Activated T-cell treated with anti-CD3 and anti-CD28 coated beads, Interleukin-2, amount 50 U/mL, for 72 hours (primary cell): Measurements from ENCODE around the gene ZNRF1. TPM values are rescaled to one million over a fixed set of nuclear protein-coding genes. Genes with fewer than 3 reads are reported as not detected.
"Not testable (repeated sequence)": the region's sequence is repeated elsewhere in the genome, so short reads cannot be mapped to it uniquely, and the experiment has no call there.

Source experiments
- ATAC-seq, 2 donors: fragments of 150-1000 bp; cut with Tn5 transposase; replicated peaks in 1 of 2; 2 replicates each; pipeline ENCODE4 v1.10.0; 2021; ENCODE audit warnings: moderate library complexity in 2 of 2, mild to moderate bottlenecking in 1 of 2
- DNase-seq, 2 donors: peaks; one replicate each; pipeline ENCODE4 v3.0.0; 2021 to 2022; ENCODE audit warnings: mixed read lengths in 1 of 2
- H3K27ac Mint-ChIP-seq: one replicate; pipeline ENCODE4 v1.8.0; 2022; ENCODE audit warnings: mild to moderate bottlenecking, moderate library complexity, mixed read lengths
- H3K27me3 Mint-ChIP-seq: one replicate; pipeline ENCODE4 v1.8.0; 2022; ENCODE audit warnings: low read depth, mixed read lengths
- H3K36me3 Mint-ChIP-seq, 2 donors: one replicate each; pipeline ENCODE4 v1.8.0; 2022; ENCODE audit warnings: mixed read lengths in 2 of 2, mild to moderate bottlenecking in 1 of 2; ENCODE audit not compliant: insufficient read depth in 2 of 2
- H3K4me1 Mint-ChIP-seq: one replicate; pipeline ENCODE4 v1.8.0; 2022; ENCODE audit warnings: low read depth, mixed read lengths
- H3K4me3 Mint-ChIP-seq, 2 donors: one replicate each; pipeline ENCODE4 v1.8.0; 2022; ENCODE audit warnings: mild to moderate bottlenecking in 2 of 2, mixed read lengths in 2 of 2, moderate library complexity in 2 of 2
- H3K9me3 Mint-ChIP-seq, 2 donors: one replicate each; pipeline ENCODE4 v1.8.0; 2022; ENCODE audit warnings: mixed read lengths in 2 of 2
- total RNA-seq, 2 donors: library from RNA; stranded (reverse); gene quantifications; one replicate each; pipeline ENCODE4 v1.2.3, GENCODE V29; 2022

The ZNRF1 gene
- total RNA-seq, 2 donors from 2014 or later = 42.9 to 69.1 TPM

DNA sequence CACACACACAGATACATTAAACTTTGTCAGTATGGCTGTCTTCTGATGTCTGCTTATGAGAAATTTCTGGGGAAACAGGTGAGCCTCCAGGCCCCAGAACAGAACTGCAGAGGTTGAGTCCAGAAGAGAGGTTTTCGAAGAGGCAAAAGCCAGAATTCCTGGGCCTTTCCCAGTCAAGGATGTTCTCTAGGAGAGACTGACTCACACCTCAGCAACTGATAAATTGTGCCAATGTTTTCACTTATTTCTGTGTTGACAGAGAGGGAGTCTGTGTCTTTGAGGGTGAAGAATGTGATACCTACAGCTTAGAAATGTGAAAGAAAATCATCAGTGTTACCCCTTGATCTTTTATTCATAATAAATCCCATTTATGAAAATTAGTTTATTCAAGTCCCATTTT lies 87.5 kb downstream of the ZNRF1 start:
- Mint-ChIP-seq H3K27ac (no peak overlapping the region), H3K4me3 (no peak overlapping the region), H3K4me1 (peaks cover 18% of the 10 kb centered on the region), H3K9me3 (no peaks in the 10 kb centered on the region), H3K36me3 (peaks cover 2 to 3% of the 10 kb centered on the region in 2 donors), H3K27me3 (no peaks in the 10 kb centered on the region)
- no peak for DNase-seq
- no peak for ATAC-seq

DNA sequence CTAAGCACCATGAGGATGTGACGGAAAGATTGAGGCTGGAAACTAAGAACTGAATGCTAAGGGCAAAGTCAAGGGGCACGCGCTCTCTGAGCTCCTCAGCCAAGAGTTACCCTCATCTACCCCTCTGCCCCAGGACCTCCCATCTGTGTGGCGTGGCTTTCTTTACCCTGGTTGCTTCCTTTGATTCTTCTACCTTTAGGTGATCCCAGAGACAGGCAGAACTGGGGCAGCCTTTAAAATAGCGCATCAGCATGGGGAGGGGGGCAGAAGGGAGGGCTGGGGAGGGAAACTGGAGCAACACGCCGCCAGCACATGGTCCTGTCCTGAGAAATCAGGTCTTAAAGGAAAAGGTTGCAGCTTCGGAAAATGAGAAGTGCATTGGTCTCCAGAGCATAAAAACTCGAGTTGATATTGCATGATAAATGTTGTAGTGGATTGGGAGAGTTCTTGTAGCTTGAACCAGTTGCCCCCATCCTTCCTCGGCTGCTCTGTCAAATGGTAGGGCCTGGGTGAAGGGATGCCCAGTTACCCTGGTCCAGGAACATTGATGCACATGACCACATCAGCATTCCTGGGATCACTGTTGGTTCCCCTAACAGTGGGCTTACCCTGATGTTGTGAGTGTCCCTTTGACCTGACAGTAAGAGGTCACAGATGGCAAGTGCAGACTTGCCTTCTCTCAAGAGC lies 88.0 kb downstream of the ZNRF1 start:
- H3K27ac Mint-ChIP-seq = no peak overlapping the region
- H3K27me3 Mint-ChIP-seq = no peaks in the 10 kb centered on the region
- no peak for ATAC-seq
- H3K4me3 Mint-ChIP-seq = no peak overlapping the region
- H3K4me1 Mint-ChIP-seq = peaks cover 15% of the 10 kb centered on the region
- DNase-seq = no peak
- no peaks in the 10 kb centered on the region for H3K9me3 Mint-ChIP-seq
- H3K36me3 Mint-ChIP-seq = peaks cover 2 to 3% of the 10 kb centered on the region in 2 donors

DNA sequence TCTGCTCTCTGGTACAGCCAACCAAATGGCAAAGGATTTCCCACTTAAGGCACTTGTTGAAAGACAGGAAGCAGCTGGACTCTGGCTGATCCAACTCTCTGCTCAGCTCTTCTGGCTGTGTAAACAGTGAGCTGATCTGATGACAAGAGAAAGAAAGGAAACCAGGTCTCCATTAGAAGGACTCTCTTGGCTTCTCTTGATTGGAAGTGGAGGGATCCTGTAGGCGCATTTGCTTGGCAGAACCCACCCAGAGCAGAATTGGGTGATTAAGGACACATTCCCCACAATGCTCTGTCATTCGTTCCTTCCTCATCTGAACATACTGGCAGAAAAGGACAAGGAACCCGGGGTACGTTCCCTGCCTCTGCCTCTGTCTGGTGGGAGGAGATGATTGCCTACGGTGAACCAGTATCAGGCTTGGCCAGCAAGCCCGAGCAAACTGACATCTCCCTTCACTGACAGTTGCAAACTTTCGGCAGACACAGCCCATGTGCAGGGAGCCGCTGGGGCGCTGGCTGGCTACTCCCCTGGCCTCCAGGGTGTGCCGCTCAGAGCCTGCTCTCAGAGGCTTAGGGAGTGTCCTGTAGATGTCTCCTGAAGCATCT lies 88.7 kb downstream of the ZNRF1 start:
- H3K27ac Mint-ChIP-seq = no peak overlapping the region
- H3K4me3 Mint-ChIP-seq = no peak overlapping the region
- no peak for DNase-seq
- ATAC-seq = no peak
- no peaks in the 10 kb centered on the region for H3K27me3 Mint-ChIP-seq
- H3K9me3 Mint-ChIP-seq = no peaks in the 10 kb centered on the region
- H3K36me3 Mint-ChIP-seq = peaks cover 2 to 3% of the 10 kb centered on the region in 2 donors
- H3K4me1 Mint-ChIP-seq = peaks cover 20% of the 10 kb centered on the region

DNA sequence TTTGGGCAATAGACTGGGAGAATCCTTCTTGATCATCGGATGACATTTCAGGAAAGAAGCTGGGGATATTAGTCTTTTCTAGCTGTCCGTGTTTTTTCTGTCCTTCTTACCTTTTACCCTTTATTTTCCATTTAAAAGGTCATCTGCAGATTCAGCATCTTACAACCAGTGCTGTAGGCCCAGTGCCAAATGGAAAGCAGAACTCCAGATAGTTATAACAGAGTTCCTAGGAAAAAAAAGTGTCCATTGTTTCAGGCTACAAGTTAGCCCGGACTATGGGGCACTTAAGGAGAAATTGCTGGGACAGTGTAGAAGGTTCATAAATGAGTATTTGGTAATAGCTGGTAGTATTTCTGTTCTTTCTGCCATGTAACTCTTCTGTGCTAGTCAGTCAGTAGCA lies 89.4 kb downstream of the ZNRF1 start:
- DNase-seq = no peak
- Mint-ChIP-seq H3K9me3 (no peaks in the 10 kb centered on the region), H3K4me1 (peaks cover 26% of the 10 kb centered on the region), H3K4me3 (no peak overlapping the region), H3K27me3 (no peaks in the 10 kb centered on the region), H3K27ac (no peak overlapping the region), H3K36me3 (peaks cover 2 to 3% of the 10 kb centered on the region in 2 donors)
- no peak for ATAC-seq

DNA sequence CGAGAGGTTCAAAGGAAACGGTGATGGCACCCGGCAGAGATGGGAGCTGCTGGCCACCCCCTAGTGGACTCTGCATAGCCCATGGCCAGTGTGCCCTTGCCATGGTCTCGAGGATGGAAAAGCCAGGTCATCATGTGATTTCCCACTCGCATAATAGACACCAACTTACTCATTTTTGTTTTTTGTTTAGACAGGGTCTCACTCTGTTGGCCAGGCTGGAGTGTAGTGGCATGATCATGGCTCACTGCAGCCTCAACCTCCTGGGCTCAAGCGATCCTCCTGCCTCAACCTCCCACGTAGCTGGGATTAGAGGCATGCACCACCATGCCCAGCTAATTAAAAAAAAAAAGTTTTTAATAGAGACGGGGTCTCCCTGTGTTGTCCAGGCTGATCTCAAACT lies 90.1 kb downstream of the ZNRF1 start:
- no peak overlapping the region for H3K4me3 Mint-ChIP-seq
- DNase-seq = no peak
- peaks cover 26% of the 10 kb centered on the region for H3K4me1 Mint-ChIP-seq
- H3K36me3 Mint-ChIP-seq = peaks cover 2 to 3% of the 10 kb centered on the region in 2 donors
- no peaks in the 10 kb centered on the region for H3K27me3 Mint-ChIP-seq
- ATAC-seq = no peak
- no peak overlapping the region for H3K27ac Mint-ChIP-seq
- H3K9me3 Mint-ChIP-seq = no peaks in the 10 kb centered on the region

DNA sequence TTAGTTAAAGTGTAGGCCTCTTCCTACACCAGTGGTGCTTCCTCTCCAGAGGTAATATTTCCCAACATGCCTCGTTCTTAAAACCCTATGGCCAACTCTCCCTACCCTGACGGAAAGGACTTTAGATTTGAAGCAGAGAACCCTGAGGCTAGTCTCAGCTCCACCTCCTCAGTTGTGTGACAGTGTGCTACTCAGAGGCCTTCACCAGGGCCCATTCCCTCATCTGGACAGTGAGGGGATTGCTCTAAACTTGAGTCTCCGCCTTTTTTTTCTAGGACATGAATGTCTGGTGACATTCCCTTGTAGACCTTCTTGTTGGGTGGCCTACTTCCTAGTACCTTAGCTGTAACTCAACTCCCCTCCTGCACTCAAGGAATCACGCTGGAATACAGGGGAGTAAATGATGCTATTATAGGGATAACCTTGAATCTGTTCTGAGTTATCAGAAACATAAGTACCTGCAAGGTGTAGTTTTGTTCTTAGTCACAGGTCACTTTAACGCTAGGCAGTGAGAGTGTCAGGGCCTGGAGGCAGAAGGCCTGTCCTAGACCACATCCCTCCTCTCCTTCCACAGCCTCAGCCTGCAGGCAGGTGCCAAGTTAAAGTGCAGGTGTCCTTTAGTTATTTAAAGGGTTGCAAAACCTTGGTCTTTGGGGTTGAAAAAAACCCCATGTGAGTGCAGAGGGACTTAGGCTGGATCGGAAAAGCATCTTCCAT lies 90.8 kb downstream of the ZNRF1 start:
- Mint-ChIP-seq H3K9me3 (no peaks in the 10 kb centered on the region), H3K4me1 (peaks cover 29% of the 10 kb centered on the region), H3K27me3 (no peaks in the 10 kb centered on the region), H3K27ac (peak overlapping the region; percentile 7), H3K36me3 (peaks cover 2 to 3% of the 10 kb centered on the region in 2 donors), H3K4me3 (peak overlapping the region in 1 of 2 donors; percentile 17)
- peak; percentile 43 to 72 for ATAC-seq
- no peak for DNase-seq

DNA sequence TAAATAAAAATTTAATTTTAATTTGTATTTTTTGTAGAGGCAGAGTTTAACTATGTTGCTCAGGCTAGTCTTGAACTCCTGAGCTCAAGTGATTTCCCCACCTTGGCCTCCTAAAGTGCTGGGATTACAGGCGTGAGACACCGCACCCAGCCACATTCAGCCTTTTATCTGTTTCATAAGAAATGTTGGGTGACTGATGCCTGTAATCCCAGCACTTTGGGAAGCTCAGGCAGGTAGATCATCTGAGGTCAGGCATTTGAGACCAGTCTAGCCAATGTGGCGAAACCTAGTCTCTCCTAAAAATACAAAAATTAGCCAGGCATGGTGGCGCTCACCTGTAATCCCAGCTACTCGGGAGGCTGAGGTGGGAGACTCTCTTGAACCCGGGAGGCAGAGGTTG lies 92.1 kb downstream of the ZNRF1 start:
- not testable (repeated sequence) for H3K36me3 Mint-ChIP-seq, H3K27me3 Mint-ChIP-seq, ATAC-seq, H3K9me3 Mint-ChIP-seq, H3K4me3 Mint-ChIP-seq, H3K27ac Mint-ChIP-seq, DNase-seq
- H3K4me1 Mint-ChIP-seq = peaks cover 38% of the 10 kb centered on the region

DNA sequence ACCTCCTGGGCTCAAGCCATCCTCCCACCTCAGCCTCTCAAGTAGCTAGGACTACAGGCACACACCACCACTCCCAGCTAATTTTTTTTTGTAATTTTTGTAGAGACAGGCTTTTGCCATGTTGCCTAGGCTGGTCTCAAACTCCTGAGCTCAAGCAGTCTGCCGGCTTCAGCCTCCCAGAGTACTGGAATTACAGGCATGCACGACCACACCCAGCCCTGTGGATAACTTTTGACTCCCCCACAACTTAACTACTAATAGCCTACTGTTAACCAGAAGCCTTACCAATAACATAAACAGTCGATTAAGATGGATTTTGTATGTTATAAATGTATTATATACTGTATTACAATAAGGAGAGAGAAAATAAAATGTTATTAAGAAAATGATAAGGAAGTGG lies 92.8 kb downstream of the ZNRF1 start:
- peaks cover 45% of the 10 kb centered on the region for H3K4me1 Mint-ChIP-seq
- H3K36me3 Mint-ChIP-seq, H3K27me3 Mint-ChIP-seq, H3K9me3 Mint-ChIP-seq, ATAC-seq, H3K27ac Mint-ChIP-seq, H3K4me3 Mint-ChIP-seq, DNase-seq: not testable (repeated sequence)

DNA sequence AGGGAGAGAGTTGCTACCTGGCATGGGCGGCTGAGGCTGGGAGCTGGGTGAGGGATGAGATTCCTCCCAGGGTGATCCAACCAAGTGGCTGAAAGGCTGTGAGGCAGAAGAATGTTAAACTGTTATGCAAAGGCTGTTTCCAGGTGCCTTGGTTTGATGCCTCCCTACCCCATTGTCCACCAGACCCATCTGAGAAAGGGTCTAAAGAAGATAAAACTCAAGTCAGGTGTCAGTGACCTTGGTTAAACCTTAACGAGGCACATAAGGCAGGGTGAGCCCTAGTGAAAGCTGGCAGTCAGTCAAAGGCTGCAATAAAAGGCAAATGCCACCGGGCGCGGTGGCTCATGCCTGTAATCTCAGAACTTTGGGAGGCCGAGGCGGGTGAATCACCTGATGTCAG lies 94.0 kb downstream of the ZNRF1 start:
- peaks cover 56% of the 10 kb centered on the region for H3K4me1 Mint-ChIP-seq
- DNase-seq (no peak), ATAC-seq (no peak)
- H3K4me3 Mint-ChIP-seq = no peak overlapping the region
- H3K36me3 Mint-ChIP-seq = peaks cover 0 to 1% of the 10 kb centered on the region in 2 donors
- H3K27me3 Mint-ChIP-seq = no peaks in the 10 kb centered on the region
- no peaks in the 10 kb centered on the region for H3K9me3 Mint-ChIP-seq
- peak overlapping the region; percentile 33 for H3K27ac Mint-ChIP-seq

DNA sequence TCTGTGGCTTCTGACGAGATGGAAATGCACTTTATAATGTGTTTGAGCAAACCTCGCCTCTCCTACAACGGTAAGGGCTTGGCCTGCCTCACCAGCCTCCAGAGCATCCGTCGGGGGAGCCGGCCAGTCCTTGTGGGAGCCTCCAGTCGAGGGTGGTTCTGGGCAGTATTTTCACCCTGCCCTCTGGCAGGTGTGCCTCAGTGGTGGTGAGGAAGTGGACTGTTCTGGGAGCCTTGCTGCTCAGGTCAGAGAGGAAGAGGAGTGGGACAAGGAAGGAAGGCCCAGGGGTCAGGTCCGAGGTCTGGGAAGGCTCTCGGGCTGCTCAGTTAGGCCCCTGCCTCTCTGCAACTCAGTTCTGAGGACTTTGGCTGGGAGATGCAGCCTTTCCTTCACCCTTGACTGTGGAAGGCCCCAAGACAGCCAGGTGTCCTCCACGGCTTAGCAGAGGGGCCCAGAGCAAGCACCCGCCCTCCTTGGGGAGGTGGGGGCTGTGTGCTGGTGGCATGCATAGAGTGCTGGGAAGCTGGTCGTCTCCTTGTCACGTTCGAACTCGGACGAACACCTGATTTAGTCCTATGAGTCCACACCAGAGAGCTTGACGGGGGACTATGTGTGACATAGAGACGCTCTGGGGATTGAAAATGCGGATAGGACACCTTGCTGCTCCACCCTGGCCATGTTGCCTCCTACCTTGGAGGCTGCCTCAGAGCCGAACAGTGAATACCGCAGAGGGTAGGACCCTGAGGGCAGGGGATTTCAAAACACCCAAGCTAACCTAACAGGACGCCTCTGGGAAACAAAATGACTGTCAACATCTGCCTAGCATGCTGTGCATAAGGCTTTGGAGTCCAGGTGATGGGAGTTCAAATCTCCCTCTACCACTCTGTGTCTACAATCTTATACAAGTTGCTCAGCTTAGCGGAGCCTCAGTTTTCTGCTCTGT lies 95.0 kb downstream of the ZNRF1 start:
- ATAC-seq = no peak
- peaks cover 0 to 1% of the 10 kb centered on the region in 2 donors for H3K36me3 Mint-ChIP-seq

DNA sequence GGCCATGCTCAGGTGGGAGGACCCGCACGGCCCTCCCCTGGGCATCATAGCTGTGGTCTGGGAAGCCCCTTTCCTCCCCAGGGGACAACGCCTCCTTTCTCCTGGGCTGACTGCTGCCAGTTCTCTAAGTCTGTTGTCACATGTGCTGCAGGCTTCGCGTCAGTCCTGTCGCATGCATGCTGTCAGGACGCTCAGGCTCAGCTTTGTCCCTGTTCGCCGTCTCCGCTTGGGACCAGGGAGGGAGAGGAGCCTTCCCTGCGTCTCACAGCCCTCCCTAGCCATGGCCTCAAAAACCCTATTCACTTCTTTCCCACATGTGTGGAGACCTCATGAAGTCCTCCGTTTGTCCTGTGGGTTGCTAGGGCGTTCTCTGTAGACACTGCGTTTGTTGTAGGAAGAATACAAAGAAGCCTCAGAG lies 96.4 kb downstream of the ZNRF1 start:
- DNase-seq = no peak
- no peak overlapping the region for H3K4me3 Mint-ChIP-seq
- H3K9me3 Mint-ChIP-seq = no peaks in the 10 kb centered on the region
- ATAC-seq = no peak
- H3K4me1 Mint-ChIP-seq = peaks cover 70% of the 10 kb centered on the region
- H3K36me3 Mint-ChIP-seq = peaks cover 0 to 1% of the 10 kb centered on the region in 2 donors
- H3K27ac Mint-ChIP-seq = peak overlapping the region; percentile 66
- H3K27me3 Mint-ChIP-seq = no peaks in the 10 kb centered on the region

More for the DNA sequence above, 95.0 kb downstream of the ZNRF1 start:
- Mint-ChIP-seq H3K27ac (no peak overlapping the region), H3K4me3 (no peak overlapping the region), H3K9me3 (no peaks in the 10 kb centered on the region), H3K27me3 (no peaks in the 10 kb centered on the region), H3K4me1 (peaks cover 67% of the 10 kb centered on the region)
- DNase-seq = no peak

DNA sequence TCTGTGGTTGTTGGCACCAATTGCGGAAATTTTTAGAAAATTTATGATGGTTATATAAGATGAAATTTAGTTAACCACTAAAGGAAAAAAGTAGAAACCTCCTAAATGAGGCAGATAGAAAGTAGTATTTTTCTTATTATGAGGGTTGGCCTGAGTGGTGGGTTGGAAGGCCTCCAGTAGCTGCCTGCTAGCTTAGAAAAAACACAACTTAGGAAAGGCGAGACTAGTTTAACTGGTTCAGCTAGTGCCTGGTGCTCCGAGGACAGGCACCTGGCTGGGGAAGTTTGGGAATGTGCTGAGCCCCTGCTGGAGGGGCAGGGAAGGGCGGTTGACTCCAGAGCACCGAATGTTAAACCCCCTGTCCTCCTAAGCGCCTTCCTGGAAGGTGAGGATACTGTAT lies 97.8 kb downstream of the ZNRF1 start:
- H3K36me3 Mint-ChIP-seq = peaks cover 0 to 1% of the 10 kb centered on the region in 2 donors
- peak overlapping the region; percentile 93 for H3K27ac Mint-ChIP-seq
- no peaks in the 10 kb centered on the region for H3K9me3 Mint-ChIP-seq
- no peak for DNase-seq
- peak overlapping the region; percentile 55 to 67 for H3K4me3 Mint-ChIP-seq
- peaks cover 77% of the 10 kb centered on the region for H3K4me1 Mint-ChIP-seq
- no peak for ATAC-seq
- no peaks in the 10 kb centered on the region for H3K27me3 Mint-ChIP-seq
